ENCODE results near the gene BRAP. TPM values are rescaled to one million over a fixed set of nuclear protein-coding genes. Genes with fewer than 3 reads are reported as not detected.
"Not testable (repeated sequence)": the region's sequence is repeated elsewhere in the genome, so short reads cannot be mapped to it uniquely, and the experiment has no call there.

BRAP gene
- total RNA-seq, 1 donor from 2014 or later, result 19.0 TPM

GRCh38 chr12:111685322-111685810, 390 bp downstream of the BRAP start:
- Histone ChIP-seq H3K27me3 (ENCODE audit: control insufficient read depth, insufficient read depth, low read length) (no peaks in the 10 kb centered on the region), H3K36me3 (ENCODE audit: control insufficient read depth, insufficient read depth, low read length) (no peaks in the 10 kb centered on the region), H3K4me3 (ENCODE audit: low read depth, low read length) (peak overlapping the region; percentile 71)
- DNase-seq (ENCODE audit: low read depth), result no peak
- TF ChIP-seq CTCF (IDR thresholded peaks at IDR 0.05; ENCODE audit: insufficient read depth, low read length, poor library complexity, severe bottlenecking), result no peak

GRCh38 chr12:111684485-111685198, 1.1 kb downstream of the BRAP start:
- not testable (repeated sequence) for H3K36me3 ChIP-seq (ENCODE audit: control insufficient read depth, insufficient read depth, low read length); H3K27me3 ChIP-seq (ENCODE audit: control insufficient read depth, insufficient read depth, low read length); DNase-seq (ENCODE audit: low read depth)
- peak overlapping the region; percentile 71 for H3K4me3 ChIP-seq (ENCODE audit: low read depth, low read length)

- no peak for DNase-seq (ENCODE audit: low read depth)
- no peak for TF ChIP-seq CTCF (IDR thresholded peaks at IDR 0.05; ENCODE audit: insufficient read depth, low read length, poor library complexity, severe bottlenecking)
- Histone ChIP-seq H3K4me3 (ENCODE audit: low read depth, low read length) (no peak overlapping the region), H3K27me3 (ENCODE audit: control insufficient read depth, insufficient read depth, low read length) (no peaks in the 10 kb centered on the region), H3K36me3 (ENCODE audit: control insufficient read depth, insufficient read depth, low read length) (no peaks in the 10 kb centered on the region)
Observed at GRCh38 chr12:111677186-111677585, 8.6 kb downstream of the BRAP start.

GRCh38 chr12:111673503-111673902, 12.3 kb downstream of the BRAP start:
- Histone ChIP-seq H3K36me3 (ENCODE audit: control insufficient read depth, insufficient read depth, low read length) (no peaks in the 10 kb centered on the region), H3K27me3 (ENCODE audit: control insufficient read depth, insufficient read depth, low read length) (no peaks in the 10 kb centered on the region), H3K4me3 (ENCODE audit: low read depth, low read length) (no peak overlapping the region)
- TF ChIP-seq CTCF (IDR thresholded peaks at IDR 0.05; ENCODE audit: insufficient read depth, low read length, poor library complexity, severe bottlenecking), result peak; percentile 45
- no peak for DNase-seq (ENCODE audit: low read depth)

GRCh38 chr12:111672822-111673381, 12.9 kb downstream of the BRAP start:
- H3K4me3 ChIP-seq (ENCODE audit: low read depth, low read length), result no peak overlapping the region
- DNase-seq (ENCODE audit: low read depth), result no peak
- TF ChIP-seq CTCF (IDR thresholded peaks at IDR 0.05; ENCODE audit: insufficient read depth, low read length, poor library complexity, severe bottlenecking), result no peak
- no peaks in the 10 kb centered on the region for H3K36me3 ChIP-seq (ENCODE audit: control insufficient read depth, insufficient read depth, low read length)
- no peaks in the 10 kb centered on the region for H3K27me3 ChIP-seq (ENCODE audit: control insufficient read depth, insufficient read depth, low read length)

- DNase-seq (ENCODE audit: low read depth), result no peak
- Histone ChIP-seq H3K36me3 (ENCODE audit: control insufficient read depth, insufficient read depth, low read length) (no peaks in the 10 kb centered on the region), H3K27me3 (ENCODE audit: control insufficient read depth, insufficient read depth, low read length) (no peaks in the 10 kb centered on the region), H3K4me3 (ENCODE audit: low read depth, low read length) (no peak overlapping the region)
- no peak for TF ChIP-seq CTCF (IDR thresholded peaks at IDR 0.05; ENCODE audit: insufficient read depth, low read length, poor library complexity, severe bottlenecking)
Observed at GRCh38 chr12:111664961-111665865, 20.5 kb downstream of the BRAP start.

Data from kidney epithelial cell (primary cell).